ENCODE results near the gene CXCL3.

DNA sequence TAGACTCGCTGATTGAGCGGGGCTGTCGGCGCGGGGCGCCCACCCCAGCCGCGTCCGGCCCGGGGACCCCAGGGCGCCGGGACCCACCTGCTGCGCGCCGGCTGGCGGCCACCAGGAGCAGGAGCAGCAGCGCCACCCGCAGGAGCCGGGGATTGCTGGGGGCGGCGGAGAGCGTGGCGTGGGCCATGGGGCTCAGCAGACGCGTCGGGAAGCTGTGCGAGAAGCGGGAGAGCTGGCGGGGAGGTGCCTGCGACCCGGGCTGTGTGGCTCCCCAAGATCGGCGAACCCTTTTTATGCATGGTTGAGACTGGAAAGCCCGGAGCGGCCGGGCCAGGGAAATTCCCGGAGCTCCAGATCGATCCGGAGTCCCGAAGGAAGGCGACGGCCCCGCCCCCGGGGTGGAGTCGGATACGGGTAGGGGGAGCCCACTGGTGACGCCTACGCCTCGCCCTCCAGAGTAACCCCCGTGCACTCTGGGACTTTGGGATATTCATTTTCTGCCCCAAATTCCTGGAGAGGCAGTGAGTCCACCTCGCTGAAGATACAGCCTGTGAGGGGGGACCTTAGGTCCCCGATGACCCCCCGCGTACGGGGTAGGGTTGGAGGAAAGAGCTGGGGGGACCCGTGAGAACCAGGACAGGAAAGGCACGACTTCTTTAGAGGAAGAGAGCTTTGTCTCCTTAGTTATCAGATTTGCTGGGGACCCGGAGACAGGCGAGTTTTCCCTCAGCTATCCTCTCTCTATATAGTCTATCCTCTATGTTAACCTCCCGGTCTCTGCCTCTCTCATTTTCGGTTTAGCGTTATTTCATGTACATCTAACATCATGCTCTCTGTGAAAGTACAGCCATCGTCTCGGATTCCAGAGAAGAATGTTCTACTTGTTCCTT is at the start of gene CXCL3:
- TF ChIP-seq, protein P1, sequence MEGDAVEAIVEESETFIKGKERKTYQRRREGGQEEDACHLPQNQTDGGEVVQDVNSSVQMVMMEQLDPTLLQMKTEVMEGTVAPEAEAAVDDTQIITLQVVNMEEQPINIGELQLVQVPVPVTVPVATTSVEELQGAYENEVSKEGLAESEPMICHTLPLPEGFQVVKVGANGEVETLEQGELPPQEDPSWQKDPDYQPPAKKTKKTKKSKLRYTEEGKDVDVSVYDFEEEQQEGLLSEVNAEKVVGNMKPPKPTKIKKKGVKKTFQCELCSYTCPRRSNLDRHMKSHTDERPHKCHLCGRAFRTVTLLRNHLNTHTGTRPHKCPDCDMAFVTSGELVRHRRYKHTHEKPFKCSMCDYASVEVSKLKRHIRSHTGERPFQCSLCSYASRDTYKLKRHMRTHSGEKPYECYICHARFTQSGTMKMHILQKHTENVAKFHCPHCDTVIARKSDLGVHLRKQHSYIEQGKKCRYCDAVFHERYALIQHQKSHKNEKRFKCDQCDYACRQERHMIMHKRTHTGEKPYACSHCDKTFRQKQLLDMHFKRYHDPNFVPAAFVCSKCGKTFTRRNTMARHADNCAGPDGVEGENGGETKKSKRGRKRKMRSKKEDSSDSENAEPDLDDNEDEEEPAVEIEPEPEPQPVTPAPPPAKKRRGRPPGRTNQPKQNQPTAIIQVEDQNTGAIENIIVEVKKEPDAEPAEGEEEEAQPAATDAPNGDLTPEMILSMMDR (IDR thresholded peaks at IDR 0.05; ENCODE audit: insufficient read depth, low read depth, low read length), result no peak
- no peak for TF ChIP-seq EZH2 (IDR thresholded peaks at IDR 0.05; ENCODE audit: insufficient read depth, low read length)

All from astrocyte (in vitro differentiated cells and primary cell).